HPDE6-E6E7 (cell line): ENCODE results near the gene SMG9.

Source experiments
- DNase-seq: peaks from one replicate; pipeline ENCODE4 v3.0.0; 2011; ENCODE audit warnings: missing footprints; ENCODE audit errors: extremely low spot score

The SMG9 gene

DNA sequence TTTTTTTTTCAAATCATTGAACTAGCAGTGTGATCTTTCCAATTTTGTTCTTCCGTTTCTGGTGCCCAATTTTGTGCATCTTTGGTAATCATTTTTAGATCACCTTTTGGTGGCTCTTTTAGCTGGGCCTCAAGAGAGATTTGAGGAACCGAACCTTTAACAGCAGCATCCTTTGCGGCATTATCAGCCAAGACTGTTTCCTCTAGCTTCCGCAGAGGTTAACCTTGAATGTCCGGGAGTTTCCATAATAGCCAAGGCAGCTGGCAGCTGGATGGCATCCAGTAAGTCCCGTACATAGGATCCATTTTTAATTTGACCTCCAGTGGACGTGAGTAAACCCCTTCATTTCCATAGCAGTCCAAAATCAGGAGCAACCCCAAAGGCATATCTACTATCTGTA is 29.3 kb downstream of the SMG9 start:
- no peak for DNase-seq

DNA sequence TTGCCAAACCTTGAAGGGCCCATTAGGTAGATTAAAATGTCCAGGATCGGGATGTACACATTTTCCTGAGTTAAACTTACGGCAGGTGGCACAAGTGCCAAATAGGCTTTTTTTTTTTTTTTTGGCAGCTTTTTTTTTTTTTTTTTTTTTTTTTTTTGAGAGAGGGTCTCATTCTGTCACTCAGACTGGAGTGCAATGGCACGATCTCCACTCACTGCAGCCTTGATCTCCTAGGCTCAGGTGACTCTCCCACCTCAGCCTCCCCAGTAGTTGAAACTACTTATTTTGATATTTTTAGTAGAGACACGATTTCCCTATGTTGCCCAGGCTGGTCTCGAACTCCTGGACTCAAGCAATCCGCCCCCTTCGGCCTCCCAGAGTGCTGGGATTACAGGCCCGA is 29.9 kb downstream of the SMG9 start:
- DNase-seq: no peak

DNA sequence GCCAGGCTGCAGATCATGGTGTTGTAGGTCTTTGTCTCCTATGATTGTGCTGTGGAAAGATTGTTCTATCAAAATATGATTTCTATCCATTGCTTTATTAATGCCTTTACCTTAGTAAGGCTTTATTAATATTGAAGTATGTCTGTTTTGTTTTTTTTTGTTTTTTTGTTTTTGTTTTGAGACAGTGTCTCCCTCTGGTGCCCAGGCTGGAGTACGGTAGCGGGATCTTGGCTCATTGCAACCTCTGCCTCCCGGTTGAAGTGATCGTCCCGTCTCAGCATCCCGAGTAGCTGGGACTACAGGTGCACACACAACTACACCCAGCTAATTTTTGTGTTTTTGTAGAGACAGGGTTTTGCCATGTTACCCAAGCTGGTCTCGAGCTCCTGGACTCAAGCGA is 31.2 kb downstream of the SMG9 start:
- no peak for DNase-seq

DNA sequence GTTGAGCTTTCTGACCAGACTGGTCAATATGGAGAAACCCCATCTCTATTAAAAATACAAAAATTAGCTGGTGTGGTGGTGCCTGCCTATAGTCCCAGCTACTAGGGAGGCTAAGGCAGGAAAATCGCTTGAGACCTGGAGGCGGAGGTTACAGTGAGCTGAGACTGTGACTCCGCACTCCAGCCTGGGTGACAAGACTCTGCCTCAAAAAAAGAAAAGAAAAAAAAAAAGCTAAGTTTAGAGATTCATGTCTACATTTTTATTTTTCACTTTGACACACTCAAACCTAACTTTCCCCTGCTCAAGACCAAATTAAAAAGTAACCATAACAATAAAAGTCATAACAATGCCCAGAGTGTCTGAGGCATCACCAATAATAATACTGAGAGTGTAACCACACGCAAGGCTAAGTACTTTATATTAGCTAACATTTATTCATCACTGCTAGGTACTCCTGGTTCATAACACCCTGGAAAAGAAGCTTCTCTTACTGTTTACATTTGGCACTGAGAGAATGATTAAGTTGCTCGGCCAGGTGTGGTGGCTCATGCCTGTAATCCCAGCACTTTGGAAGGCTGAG is 33.2 kb downstream of the SMG9 start:
- DNase-seq: no peak

DNA sequence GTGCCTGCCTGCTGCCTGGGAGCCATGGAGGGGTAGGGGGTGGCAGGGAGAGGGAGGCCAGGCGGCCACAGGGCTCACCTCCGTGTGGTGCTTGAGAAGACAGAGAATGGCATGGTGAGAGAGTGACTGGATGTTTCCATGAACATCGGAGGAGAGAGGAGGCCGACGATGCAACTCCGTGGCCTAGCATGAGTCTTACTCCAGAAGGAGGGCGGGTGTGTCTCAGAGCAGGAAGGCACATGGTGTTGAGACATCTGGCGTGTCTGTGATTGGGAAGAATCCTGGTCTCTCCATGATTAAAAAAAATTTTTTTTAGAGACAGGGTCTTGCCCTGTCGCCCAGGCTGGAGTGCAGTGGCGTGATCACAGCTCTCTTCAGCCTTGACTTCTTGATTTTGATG is 33.8 kb downstream of the SMG9 start:
- no peak for DNase-seq

DNA sequence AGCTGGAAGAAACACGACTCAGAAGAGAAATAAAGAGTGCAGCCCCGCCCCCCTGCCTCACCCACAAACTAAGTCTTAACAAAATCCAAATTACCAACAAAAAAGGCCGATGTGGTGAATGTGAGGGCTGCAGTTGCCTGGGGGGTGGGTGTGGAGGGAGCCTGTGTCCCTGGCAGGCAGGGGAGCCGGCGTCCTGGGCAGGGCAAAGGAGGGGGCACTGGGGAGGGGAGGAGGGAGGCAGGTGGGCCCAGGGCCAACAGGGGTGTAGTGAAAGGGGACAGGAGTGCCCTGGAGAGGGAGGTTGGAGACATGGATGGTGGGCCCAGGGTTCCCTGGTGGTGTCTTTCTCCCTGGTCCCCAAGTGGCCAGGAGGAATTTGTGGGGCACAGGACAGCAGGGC is 34.8 kb downstream of the SMG9 start:
- no peak for DNase-seq

DNA sequence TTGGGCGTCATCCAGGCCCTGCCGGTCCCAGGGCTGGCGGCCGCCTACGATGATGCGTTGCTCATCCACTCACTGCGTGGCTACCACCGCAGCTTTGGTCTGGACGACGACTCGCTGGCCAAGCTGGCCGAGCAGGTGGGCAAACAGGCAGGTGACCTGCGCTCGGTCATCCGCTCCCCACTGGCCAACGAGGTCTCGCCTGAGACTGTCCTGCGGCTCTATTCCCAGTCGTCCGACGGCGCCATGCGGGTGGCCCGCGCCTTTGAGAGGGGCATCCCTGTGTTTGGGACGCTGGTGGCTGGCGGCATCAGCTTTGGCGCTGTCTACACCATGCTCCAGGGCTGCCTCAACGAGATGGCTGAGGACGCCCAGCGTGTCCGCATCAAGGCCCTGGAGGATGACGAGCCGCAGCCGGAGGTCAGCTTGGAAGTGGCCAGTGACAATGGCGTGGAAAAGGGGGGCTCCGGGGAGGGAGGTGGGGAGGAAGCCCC is 35.3 kb downstream of the SMG9 start:
- DNase-seq: no peak

DNA sequence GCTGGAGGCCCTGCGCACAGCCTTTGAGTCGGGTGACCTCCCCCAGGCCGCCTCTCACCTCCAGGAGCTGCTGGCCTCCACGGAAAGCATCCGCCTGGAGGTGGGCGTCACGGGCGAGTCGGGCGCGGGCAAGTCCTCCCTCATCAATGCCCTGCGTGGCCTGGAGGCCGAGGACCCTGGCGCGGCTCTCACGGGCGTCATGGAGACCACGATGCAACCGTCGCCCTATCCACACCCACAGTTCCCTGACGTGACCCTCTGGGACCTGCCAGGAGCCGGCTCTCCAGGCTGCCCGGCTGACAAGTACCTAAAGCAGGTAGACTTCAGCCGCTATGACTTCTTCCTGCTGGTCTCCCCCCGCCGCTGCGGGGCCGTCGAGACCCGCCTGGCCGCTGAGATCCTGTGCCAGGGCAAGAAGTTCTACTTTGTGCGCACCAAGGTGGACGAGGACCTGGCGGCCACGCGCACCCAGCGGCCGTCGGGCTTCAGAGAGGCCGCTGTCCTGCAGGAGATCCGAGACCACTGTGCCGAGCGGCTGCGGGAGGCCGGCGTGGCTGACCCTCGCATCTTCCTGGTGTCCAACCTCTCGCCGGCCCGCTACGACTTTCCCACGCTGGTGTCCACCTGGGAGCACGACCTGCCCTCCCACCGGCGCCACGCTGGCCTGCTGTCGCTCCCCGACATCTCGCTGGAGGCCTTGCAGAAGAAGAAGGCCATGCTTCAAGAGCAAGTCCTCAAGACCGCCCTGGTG is 36.0 kb downstream of the SMG9 start:
- DNase-seq: no peak

DNA sequence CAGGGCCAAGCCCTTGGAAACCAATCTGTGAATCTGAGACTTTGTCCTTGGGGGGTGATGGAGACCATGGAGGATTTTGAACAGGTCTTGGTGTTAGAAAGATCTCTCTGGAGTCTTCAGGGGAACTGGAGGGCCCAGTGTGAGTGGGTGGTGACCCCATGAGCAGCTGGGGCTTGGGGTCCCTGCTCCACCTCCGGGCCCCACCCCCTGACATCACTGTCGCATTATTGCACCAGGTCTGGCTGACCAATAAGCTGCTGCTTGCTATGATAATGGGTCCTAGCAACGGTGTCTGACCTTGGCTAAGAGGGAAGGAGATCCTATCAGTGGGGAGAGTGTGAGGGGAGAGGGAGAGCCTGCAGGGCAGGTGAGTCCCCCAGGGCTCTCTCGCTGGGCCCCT is 39.0 kb downstream of the SMG9 start, which contains the start of gene IRGC:
IRGC (plus strand) TSS at position 301 of the 400 bp plus-strand sequence. CDS start 2,483 bp downstream, outside the sequence.
- no peak for DNase-seq

DNA sequence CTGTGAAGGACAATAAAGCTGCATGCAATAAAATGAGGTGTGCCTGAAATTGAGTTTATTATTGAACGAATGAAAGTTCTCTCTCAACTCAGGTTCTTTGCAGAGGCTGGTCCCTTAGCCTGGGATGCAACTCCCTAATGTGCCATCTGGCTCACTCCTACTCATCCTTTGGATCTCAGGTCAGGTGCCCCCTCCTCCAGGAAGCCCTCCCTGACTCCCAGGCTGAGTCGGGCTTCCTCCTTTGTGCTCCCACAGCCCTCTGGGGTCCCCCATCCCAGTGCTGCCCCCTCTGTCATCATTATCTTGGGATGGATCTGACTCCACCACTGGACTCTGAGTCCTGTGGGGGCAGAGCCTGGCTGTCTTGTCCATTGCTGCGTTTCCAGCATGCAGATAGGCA is 41.6 kb downstream of the SMG9 start:
- no peak for DNase-seq

DNA sequence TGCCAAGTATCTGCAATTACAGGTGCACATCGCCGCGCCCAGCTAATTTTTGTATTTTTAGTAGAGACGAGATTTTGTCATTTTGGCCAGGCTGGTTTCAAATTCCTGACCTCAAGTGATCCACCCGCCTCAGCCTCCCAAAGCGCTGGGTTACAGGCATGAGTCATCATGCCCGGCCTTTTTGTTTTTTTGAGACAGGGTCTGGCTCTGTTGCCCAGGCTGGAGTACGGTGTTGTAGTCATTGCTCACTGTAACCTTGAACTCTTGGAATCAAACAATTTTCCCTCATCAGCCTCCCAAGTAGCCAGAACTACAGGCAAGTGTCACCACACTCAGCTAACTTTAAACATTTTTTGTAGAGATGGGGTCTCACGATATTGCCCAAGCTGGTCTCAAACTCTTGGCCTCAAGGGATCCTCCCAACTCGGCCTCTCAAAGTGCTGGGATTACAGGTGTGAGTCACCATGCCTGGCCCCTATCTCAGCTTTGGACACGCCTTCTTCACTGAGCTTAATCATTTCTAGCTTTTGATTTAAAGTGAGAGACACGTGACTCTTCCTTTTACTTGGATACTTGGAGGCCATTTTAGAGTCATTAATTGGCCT is 42.9 kb downstream of the SMG9 start:
- no peak for DNase-seq

DNA sequence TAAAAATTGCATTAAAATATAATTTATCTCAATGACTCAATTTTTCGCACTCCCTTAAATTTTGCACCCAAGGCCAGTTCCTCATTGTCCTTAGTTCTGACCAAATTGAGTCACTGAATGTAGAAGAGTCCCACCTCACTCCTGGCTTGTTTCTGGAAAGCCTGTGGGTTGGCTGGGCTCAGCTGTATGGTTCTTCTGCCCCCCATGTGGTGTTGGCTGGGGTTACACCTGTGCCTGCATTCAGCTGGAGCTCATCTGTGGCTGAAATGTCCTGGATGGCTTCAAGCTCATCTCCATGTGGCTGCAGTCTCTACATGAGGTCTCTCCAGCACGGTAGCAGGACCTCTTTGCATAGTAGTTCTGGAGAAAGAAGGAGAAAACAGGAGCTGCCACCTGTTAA is 46.0 kb downstream of the SMG9 start:
- DNase-seq: no peak

DNA sequence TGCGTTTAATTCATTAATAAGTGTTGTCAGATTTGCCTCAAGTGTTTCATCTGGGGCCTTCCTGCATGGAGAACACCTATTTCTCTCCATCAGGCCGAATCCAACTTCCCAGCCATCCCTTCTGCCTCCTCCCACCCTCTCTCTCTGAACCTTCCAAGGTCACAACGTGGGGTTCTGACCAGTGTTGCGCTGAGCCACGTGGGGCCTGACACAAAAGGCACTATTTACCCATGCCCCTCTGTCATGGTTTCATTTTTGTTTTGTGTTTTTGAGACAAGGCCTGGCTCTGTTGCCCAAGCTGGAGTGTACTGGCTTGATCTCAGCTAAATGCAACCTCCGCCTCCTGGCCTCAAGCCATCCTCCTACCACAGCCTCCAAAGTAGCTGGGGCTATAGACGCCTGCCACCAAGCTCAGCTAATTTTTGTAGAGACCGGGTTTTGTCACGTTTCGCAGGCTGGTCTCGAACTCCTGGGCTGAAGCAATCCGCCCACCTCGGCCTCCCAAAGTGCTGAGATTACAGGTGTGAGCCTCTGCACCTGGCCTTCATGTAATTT is 47.5 kb downstream of the SMG9 start:
- DNase-seq: no peak

DNA sequence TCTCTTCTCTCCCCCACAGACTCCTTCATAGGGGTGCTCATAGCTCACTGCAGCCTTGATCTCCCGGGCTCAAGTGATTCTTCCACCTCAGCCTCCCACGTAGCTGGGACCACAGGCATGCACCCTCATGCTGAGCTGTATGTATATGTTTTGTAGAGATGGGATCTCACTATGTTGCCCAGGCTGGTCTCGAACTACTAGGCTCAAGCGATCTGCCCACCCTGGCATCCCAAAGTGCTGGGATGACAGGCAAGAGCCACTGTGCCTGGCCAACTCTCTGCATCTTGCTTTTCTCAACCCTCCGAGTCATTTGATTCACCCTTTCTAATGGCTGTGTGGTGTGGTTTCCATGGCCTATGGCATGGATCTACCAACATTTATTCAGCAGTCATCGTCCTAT is 49.0 kb downstream of the SMG9 start:
- no peak for DNase-seq

DNA sequence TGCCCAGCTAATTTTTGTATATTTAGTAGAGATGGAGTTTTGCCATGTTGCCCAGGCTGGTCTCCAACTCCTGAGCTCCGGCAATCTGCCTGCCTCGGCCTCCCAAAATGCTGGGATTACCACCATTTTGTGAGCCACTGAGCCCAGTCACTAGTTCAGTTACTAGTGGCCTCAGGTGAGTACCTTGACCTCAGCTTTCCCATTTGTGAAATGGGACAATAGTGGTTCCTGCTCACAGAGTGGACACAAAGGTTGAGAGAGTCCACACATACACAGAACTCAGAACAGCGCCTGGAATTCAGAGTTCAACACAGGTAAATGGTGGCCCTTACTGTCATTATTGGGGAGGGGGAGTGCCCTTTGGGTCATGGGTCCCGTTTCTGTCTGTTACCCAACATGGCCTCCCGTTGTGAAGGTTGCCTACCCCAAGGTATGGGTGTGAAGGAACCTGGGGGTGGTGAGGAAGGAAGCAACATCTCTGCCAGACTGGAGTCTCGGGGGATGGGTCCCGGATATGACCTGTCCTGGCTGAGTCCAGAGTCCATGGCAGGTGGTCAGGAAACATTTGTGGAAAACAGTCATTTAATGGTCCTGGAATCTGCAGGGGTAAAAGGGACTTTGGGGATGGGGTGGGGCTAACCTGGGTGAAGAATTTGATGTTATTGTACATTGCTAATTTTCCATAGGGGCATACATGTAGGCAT is 50.6 kb downstream of the SMG9 start:
- no peak for DNase-seq

DNA sequence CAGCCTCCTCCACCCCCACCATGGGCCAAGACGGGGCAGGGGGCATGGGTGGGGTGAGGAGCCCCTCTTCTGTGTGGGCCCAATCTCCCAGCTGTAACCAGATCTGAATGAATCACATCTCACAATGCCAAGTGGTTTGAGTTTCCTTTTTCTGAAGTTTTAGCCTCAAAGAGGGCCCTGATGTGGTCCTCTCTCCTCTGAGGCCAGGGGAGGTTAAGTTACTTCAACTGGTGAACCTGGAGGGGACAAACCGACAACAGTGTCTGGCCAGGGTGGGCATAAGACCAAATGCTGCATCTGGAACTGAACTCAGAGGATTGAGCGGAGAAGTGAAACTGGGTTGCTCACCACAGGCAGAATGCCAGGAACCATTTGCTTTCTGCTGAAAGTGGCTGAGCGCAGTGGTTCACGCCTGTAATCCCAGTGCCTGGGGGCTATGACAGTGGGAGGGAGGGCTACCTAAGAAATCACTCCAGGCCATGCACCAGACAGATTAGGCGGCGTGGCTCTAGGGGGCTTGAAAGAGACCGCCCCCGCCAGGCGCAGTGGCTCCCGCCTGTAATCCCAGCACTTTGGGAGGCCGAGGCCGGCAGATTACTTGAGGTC is 54.3 kb downstream of the SMG9 start:
- no peak for DNase-seq

DNA sequence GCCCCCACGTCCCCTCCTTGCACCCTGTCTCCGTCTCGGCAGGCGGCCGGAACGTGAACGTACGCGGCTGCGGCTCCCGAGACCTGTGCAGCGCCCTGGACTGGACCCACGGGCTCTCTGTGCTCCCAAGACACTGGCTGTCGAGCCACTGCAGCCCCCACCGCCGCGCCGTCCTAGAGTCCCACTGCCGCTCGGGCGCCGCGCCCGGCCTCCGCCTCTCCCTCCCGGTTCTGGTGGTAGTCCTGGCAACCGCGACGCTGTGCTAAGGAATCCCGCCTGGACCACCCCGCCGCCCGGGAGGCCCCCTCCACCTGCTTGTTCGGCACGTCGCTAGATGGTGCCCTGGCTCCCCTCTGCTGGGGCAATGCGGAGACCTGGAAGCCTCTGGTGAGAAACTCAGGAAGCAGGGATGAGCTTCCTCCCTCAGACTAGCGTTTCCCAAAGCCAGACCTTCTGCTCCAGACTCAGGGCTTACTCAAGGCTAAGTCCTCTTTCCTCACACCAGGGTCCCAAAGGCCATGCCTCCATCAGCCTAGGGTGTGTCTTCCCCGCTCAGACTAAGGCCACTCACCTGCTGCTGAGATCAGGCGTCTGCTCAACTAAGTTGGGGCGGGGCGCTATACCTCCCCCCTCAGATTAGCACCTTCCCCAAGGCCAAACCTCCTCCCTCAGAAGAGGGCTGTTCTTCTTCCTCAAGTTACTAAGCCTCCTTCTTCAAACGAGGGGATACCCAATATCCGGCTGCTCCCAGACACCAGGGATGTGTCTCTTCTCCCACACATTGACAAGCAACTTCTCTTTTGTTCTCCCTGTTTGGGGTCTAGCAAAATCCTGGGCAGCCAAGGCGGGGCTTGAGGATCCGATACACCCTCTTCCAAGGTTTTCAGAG is 55.0 kb downstream of the SMG9 start:
- no peak for DNase-seq

DNA sequence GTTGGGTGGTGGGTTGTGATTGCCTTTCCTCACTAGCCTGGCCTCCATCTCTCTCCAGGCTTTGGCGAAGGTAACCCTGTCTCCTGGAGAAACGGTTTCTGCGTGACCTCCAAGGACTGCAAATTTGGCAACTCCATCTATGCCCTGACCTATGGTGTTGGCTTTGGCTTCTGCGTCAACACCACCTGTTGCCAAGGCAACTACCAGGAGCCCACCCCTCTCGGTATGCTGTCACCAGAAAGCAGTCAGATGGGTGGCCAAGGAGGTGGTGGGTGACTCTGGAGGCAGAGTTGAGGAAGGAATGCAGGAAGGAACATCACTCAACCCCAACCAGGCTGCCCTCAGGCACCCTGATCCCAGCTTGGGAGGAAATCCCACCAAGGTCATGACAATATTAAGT is 57.5 kb downstream of the SMG9 start:
- no peak for DNase-seq

DNA sequence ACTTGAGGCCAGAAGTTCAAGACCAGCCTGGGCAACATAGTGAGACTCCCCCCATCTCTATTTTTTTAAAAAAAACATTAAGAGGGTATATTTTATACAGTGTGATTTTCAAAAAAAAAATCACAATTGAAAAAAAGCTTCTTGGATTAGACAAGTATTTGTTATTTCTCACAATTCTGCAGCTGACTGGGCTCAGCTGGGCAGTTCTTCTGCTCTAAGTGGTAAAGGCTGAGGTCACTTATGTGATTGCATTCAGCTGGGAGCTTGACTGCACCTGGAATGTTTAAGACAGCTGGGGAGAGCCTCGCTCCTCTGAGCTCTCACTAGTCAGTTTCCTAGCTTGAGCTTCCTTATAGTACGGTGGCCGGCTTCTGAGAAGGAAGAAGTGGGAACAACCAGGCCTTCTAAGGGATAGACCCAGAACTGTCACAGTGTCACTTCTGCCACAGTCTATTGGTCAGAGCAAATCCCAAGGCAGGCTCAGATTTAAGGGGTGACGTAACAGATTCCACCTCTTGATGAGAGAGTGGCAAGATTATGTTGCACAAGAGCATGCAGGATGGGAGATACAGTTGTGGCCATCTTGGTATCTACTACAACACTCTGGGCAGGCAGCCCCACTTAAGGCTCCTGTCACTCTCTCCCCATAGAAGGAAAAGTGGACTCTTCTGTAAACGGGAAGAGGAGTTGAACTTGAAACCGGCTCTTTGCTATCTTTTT is 58.6 kb downstream of the SMG9 start:
- DNase-seq: no peak

DNA sequence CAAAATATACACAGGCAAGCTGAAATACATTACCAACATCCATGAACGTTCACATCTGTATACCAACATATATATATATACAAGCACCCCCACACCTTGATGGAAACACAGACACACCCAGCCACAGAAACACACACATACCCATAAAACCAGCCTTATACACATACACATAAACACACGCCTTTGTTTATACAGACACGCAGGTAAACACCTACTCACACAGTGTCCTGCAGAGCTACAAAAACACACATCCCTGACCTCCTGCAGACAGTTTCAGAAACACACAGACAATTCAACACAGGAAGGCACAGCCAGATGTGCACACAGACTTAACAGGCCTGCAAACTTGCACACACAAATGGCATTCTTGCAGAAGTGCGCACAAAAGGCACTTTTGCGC is 60.2 kb downstream of the SMG9 start:
- DNase-seq: no peak
